H1 (cell line): ENCODE measurements around the gene NDRG4.

Experiments
- CBX5 ChIP-seq: fragments of 300-800, 300-1000 bp; sonication (generic); IDR thresholded peaks from 2 replicates; pipeline ENCODE4 v1.7.1; 2016; ENCODE audit warnings: antibody characterized with exemption, low read length, low read depth
- RAD21 ChIP-seq, 2 experiments: IDR thresholded peaks in 1 of 2; conservative IDR thresholded peaks in 1 of 2; 2 replicates each; pipeline ENCODE4 v1.6.1; 2011; ENCODE audit warnings: low read depth in 2 of 2, low read length in 2 of 2, improper control_type of control experiment in 1 of 2, inconsistent platforms in 1 of 2, mild to moderate bottlenecking in 1 of 2, moderate library complexity in 1 of 2
- TBP ChIP-seq: IDR thresholded peaks from 2 replicates; pipeline ENCODE4 v1.6.1; 2011; ENCODE audit warnings: low read depth, low read length, improper control_type of control experiment
- TCF12 ChIP-seq: IDR thresholded peaks from 2 replicates; pipeline ENCODE4 v1.6.1; 2011; ENCODE audit warnings: low read depth, mild to moderate bottlenecking, low read length
- TF ChIP-seq, protein P1 (sequence below): IDR thresholded peaks from 2 replicates; pipeline ENCODE4 v1.6.1; 2012; ENCODE audit warnings: inconsistent platforms

DNA sequence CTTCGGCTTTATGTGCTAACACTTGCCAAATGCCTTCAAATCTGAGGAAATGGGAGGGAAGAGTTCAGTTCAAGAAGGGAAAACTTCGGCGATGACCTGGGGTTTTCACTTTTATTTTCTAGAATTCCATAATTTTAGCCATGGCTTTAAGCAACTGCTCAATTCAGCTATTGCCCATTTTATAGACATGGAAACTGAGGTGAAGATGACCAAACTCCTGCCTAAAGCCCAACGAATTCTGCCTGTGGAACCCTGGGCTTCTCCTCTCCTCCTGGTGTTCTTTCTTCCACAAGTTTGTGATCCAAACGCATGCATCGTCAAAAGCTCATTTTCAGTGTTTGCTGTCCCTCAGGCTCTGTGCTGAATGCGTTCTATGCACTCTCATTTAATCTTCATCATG, 49.4 kb upstream of the NDRG4 start:
- TF ChIP-seq TCF12 (no peak), TBP (no peak), RAD21 (IDR thresholded peaks at IDR 0.05 in 1 of 2, conservative IDR thresholded peaks at IDR 0.05 in 1 of 2; ENCODE audit: low read depth in 2 of 2, low read length in 2 of 2) (no peak), CBX5 (no peak)
- TF ChIP-seq, protein P1, sequence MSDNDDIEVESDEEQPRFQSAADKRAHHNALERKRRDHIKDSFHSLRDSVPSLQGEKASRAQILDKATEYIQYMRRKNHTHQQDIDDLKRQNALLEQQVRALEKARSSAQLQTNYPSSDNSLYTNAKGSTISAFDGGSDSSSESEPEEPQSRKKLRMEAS: no peak
